Ascending aorta (tissue), 2 donors: ENCODE results near the gene IPP. TPM values are rescaled to one million over a fixed set of nuclear protein-coding genes. Genes with fewer than 3 reads are reported as not detected.
"Not testable (repeated sequence)": the region's sequence is repeated elsewhere in the genome, so short reads cannot be mapped to it uniquely, and the experiment has no call there.

Experiments
- DNase-seq, 2 donors: peaks; one replicate each; pipeline ENCODE4 v3.0.0-alpha.2; 2019; ENCODE audit warnings: low spot score in 2 of 2
- H3K27ac ChIP-seq, 2 donors: fragments of 200-600 bp; sonication (generic); one replicate each; pipeline ENCODE4 v1.5.1; 2016 to 2017; ENCODE audit warnings: mild to moderate bottlenecking in 1 of 2
- H3K27me3 ChIP-seq: fragments of 200-600 bp; sonication (generic); one replicate; pipeline ENCODE4 v1.5.1; 2017
- H3K36me3 ChIP-seq, 2 donors: fragments of 200-600 bp; sonication (generic); one replicate each; pipeline ENCODE4 v1.5.1; 2016
- H3K4me1 ChIP-seq, 2 donors: fragments of 200-600 bp; sonication (generic); one replicate each; pipeline ENCODE4 v1.5.1; 2016 to 2017; ENCODE audit warnings: mild to moderate bottlenecking in 1 of 2
- H3K4me3 ChIP-seq, 2 donors: fragments of 200-600 bp; sonication (generic); one replicate each; pipeline ENCODE4 v1.5.1; 2016 to 2017; ENCODE audit warnings: mild to moderate bottlenecking in 1 of 2
- H3K9me3 ChIP-seq, 2 donors: fragments of 200-600 bp; sonication (generic); one replicate each; pipeline ENCODE4 v1.5.1; 2016
- intact Hi-C: fragments of 100-400 bp; cut with DNase I; formaldehyde crosslinking; loops from one replicate; pipeline ENCODE4 v1.15.1; 2023
- total RNA-seq: library from RNA; depleted of rRNA; stranded (reverse); fragments of >200 nt; gene quantifications from one replicate; pipeline ENCODE4 v1.1.0, GENCODE V29; 2016
- TF ChIP-seq, protein P1 (sequence below), 3 experiments: fragments of 200-600 bp in 2 of 3; fragments of 450-650 bp in 1 of 3; sonication (generic) in 2 of 3; IDR thresholded peaks; one replicate each; pipeline ENCODE4 v1.5.1; 2016 to 2019; ENCODE audit warnings: antibody characterized with exemption in 3 of 3, mild to moderate bottlenecking in 1 of 3, moderate library complexity in 1 of 3

The IPP gene
- total RNA-seq, 1 donor from 2014 or later = 5.5 TPM

- Histone ChIP-seq H3K4me3 (no peak overlapping the region), H3K9me3 (no peaks in the 10 kb centered on the region), H3K27ac (no peak overlapping the region), H3K27me3 (no peaks in the 10 kb centered on the region), H3K4me1 (no peaks in the 10 kb centered on the region), H3K36me3 (peaks cover 14 to 15% of the 10 kb centered on the region in 2 donors)
- TF ChIP-seq, protein P1, sequence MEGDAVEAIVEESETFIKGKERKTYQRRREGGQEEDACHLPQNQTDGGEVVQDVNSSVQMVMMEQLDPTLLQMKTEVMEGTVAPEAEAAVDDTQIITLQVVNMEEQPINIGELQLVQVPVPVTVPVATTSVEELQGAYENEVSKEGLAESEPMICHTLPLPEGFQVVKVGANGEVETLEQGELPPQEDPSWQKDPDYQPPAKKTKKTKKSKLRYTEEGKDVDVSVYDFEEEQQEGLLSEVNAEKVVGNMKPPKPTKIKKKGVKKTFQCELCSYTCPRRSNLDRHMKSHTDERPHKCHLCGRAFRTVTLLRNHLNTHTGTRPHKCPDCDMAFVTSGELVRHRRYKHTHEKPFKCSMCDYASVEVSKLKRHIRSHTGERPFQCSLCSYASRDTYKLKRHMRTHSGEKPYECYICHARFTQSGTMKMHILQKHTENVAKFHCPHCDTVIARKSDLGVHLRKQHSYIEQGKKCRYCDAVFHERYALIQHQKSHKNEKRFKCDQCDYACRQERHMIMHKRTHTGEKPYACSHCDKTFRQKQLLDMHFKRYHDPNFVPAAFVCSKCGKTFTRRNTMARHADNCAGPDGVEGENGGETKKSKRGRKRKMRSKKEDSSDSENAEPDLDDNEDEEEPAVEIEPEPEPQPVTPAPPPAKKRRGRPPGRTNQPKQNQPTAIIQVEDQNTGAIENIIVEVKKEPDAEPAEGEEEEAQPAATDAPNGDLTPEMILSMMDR (IDR thresholded peaks at IDR 0.05) = no peak
- intact Hi-C loops = no loop called here
- DNase-seq = no peak
Measured at GRCh38 chr1:45718289-45718688, 32.2 kb downstream of the IPP start.

DNA sequence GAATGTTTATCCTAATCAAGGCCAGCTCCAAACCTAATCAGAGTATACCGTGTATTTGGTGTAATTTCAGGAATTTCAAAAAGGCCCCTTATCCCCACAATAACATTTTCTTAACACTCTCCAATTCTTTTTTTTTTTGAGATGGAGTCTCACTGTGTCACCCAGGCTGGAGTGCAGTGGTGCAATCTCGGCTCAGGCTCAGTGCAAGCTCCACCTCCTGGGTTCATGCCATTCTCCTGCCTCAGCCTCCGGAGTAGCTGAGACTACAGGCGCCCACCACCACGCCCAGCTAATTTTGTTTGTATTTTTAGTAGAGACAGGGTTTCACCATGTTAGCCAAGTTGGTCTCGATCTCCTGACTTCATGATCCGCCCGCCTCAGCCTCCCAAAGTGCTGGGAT, 33.1 kb downstream of the IPP start:
- H3K27me3 ChIP-seq, H3K9me3 ChIP-seq, H3K4me3 ChIP-seq, H3K27ac ChIP-seq, H3K4me1 ChIP-seq, intact Hi-C loops, DNase-seq: not testable (repeated sequence)
- peaks cover 14 to 15% of the 10 kb centered on the region in 2 donors for H3K36me3 ChIP-seq

GRCh38 chr1:45716700-45717099, 33.8 kb downstream of the IPP start:
- H3K4me3 ChIP-seq = no peak overlapping the region
- H3K27me3 ChIP-seq = no peaks in the 10 kb centered on the region
- H3K36me3 ChIP-seq = peaks cover 15 to 19% of the 10 kb centered on the region in 2 donors
- DNase-seq = no peak
- intact Hi-C loops = no loop called here
- TF ChIP-seq, protein P1 (IDR thresholded peaks at IDR 0.05) = no peak
- no peaks in the 10 kb centered on the region for H3K9me3 ChIP-seq
- H3K27ac ChIP-seq = no peak overlapping the region
- H3K4me1 ChIP-seq = no peaks in the 10 kb centered on the region

GRCh38 chr1:45713711-45714110, 36.7 kb downstream of the IPP start:
- intact Hi-C loops = no loop called here

DNA sequence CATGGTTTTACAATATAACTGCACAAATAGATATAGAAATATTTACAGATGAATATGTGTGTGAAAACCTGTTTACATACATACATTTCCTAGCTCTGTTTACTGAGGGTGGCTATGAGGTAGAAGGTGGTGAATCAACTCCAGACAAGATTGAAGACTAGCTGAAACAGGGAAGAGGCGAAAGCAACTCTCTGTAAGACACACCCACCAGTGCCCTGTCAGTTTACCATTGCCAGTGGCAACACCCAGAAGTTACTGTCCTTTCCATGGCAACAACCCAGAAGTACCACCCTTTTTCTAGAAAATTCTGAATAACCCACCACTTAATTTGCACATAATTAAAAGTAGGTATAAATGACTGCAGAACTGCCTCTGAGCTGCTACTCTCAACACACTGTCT, 45.8 kb downstream of the IPP start:
- peaks cover 8 to 20% of the 10 kb centered on the region in 2 donors for H3K36me3 ChIP-seq
- no peaks in the 10 kb centered on the region for H3K9me3 ChIP-seq
- no peak overlapping the region for H3K27ac ChIP-seq
- no peaks in the 10 kb centered on the region for H3K4me1 ChIP-seq
- DNase-seq = no peak
- no peak overlapping the region for H3K4me3 ChIP-seq
- no peaks in the 10 kb centered on the region for H3K27me3 ChIP-seq
- intact Hi-C loops = no loop called here
- TF ChIP-seq, protein P1 (IDR thresholded peaks at IDR 0.05) = no peak

More at GRCh38 chr1:45713711-45714110, 36.7 kb downstream of the IPP start:
- Histone ChIP-seq H3K4me1 (no peaks in the 10 kb centered on the region), H3K36me3 (peaks cover 15 to 28% of the 10 kb centered on the region in 2 donors), H3K27ac (no peak overlapping the region), H3K27me3 (no peaks in the 10 kb centered on the region), H3K9me3 (no peaks in the 10 kb centered on the region), H3K4me3 (no peak overlapping the region)
- TF ChIP-seq, protein P1 (IDR thresholded peaks at IDR 0.05) = no peak
- DNase-seq = no peak

GRCh38 chr1:45694823-45695222, 55.6 kb downstream of the IPP start:
- intact Hi-C loops = no loop called here
- Histone ChIP-seq H3K27ac (no peak overlapping the region), H3K36me3 (peaks cover 10 to 41% of the 10 kb centered on the region in 2 donors), H3K4me1 (no peaks in the 10 kb centered on the region), H3K9me3 (no peaks in the 10 kb centered on the region), H3K27me3 (no peaks in the 10 kb centered on the region), H3K4me3 (no peak overlapping the region)
- DNase-seq = no peak
- TF ChIP-seq, protein P1 (IDR thresholded peaks at IDR 0.05) = no peak

- intact Hi-C loops = not testable (repeated sequence)
- peaks cover 10 to 34% of the 10 kb centered on the region in 2 donors for H3K36me3 ChIP-seq
Measured at GRCh38 chr1:45693811-45694210, 56.6 kb downstream of the IPP start.

More at GRCh38 chr1:45693811-45694210, 56.6 kb downstream of the IPP start:
- DNase-seq, H3K4me3 ChIP-seq, H3K27me3 ChIP-seq, H3K4me1 ChIP-seq, H3K27ac ChIP-seq, H3K9me3 ChIP-seq: not testable (repeated sequence)
